HepG2 (cell line): ENCODE results near the gene CNTN4. TPM values are rescaled to one million over a fixed set of nuclear protein-coding genes. Genes with fewer than 3 reads are reported as not detected.

Experiments used
- ATAC-seq: fragments of 200-7000 bp; cut with Tn5 transposase; 3 replicates; pipeline ENCODE4 v1.9.1; 2020; ENCODE audit warnings: mild to moderate bottlenecking, moderate library complexity
- BruUV-seq: library from RNA; stranded (reverse); fragments of 400-500 nt; replicated peaks from 2 replicates; lab custom pipeline; 2021; lab: Mats Ljungman, UMichigan
- CTCF ChIA-PET: fragments of 300-600 bp; formaldehyde crosslinking; extraction: SDS; loops from one replicate; lab custom pipeline; 2021; ENCODE audit warnings: low total read pairs, inconsistent platforms, low intra/inter-chr PET ratio; lab: Yijun Ruan, JAX
- POLR2A ChIA-PET: fragments of 350-600 bp; sonication (Branson Sonifier 250); formaldehyde crosslinking; loops from one replicate; lab custom pipeline; 2020; ENCODE audit warnings: antibody characterized with exemption, inconsistent platforms; lab: Yijun Ruan, JAX
- DNase-seq: peaks from one replicate; pipeline ENCODE4 v3.0.0-alpha.2; 2015; ENCODE audit warnings: low spot score
- FAIRE-seq: peaks from 3 replicates; lab custom pipeline; 2011; peaks lifted over from hg19 to GRCh38; lab: Jason Lieb, UNC
- H2AFZ ChIP-seq: one replicate; pipeline ENCODE4 v1.6.1; 2011; ENCODE audit warnings: low read length, inconsistent platforms
- H3K27ac ChIP-seq: fragments of 300-600 bp; 3 replicates; pipeline ENCODE4 v1.8.0; 2011; ENCODE audit warnings: mixed run types, mild to moderate bottlenecking, mixed read lengths, low read length, inconsistent platforms; ENCODE audit not compliant: insufficient read depth; ENCODE audit errors: extremely low read length
- H3K27me3 ChIP-seq, 2 experiments: fragments of 200-600 bp in 1 of 2; 2 replicates in 1 of 2; 3 replicates in 1 of 2; pipeline versions ENCODE4 v1.6.0 to v1.8.0; 2011; ENCODE audit warnings: low read length in 2 of 2, mild to moderate bottlenecking in 2 of 2, moderate library complexity in 2 of 2, inconsistent platforms in 1 of 2; ENCODE audit not compliant: insufficient read depth in 2 of 2, control insufficient read depth in 1 of 2
- H3K36me3 ChIP-seq, 2 experiments: fragments of 200-600 bp in 1 of 2; replicated peaks in 1 of 2; 2 replicates in 1 of 2; 3 replicates in 1 of 2; pipeline versions ENCODE4 v1.5.1 to v1.8.0; 2011; ENCODE audit warnings: low read length in 2 of 2, inconsistent platforms in 1 of 2; ENCODE audit not compliant: insufficient read depth in 2 of 2, control insufficient read depth in 1 of 2
- H3K4me1 ChIP-seq: 2 replicates; pipeline ENCODE4 v1.5.1; 2012; ENCODE audit warnings: low read length, inconsistent platforms; ENCODE audit not compliant: insufficient read depth
- H3K4me2 ChIP-seq: 2 replicates; pipeline ENCODE4 v1.6.0; 2011; ENCODE audit warnings: low read depth, low read length, inconsistent platforms
- H3K4me3 ChIP-seq, 3 experiments: fragments of 200-600 bp in 1 of 3; sonication (generic), shearing (Covaris generic) in 1 of 3; replicated peaks in 1 of 3; 2 replicates each; pipeline ENCODE4 v1.5.1; 2011 to 2016; ENCODE audit warnings: low read length in 3 of 3, inconsistent platforms in 2 of 3, low read depth in 2 of 3, mild to moderate bottlenecking in 2 of 3, control low read depth in 1 of 3, mixed read lengths in 1 of 3; ENCODE audit not compliant: insufficient read depth in 1 of 3
- H3K79me2 ChIP-seq: one replicate; pipeline ENCODE4 v1.6.1; 2011; ENCODE audit warnings: low read length, inconsistent platforms; ENCODE audit not compliant: insufficient read depth
- H3K9ac ChIP-seq: 2 replicates; pipeline ENCODE4 v1.6.0; 2011; ENCODE audit warnings: mild to moderate bottlenecking, low read depth, low read length, inconsistent platforms; ENCODE audit not compliant: insufficient read depth
- H3K9me3 ChIP-seq: 2 replicates; pipeline ENCODE4 v1.5.1; 2012; ENCODE audit warnings: mild to moderate bottlenecking, low read length
- H4K20me1 ChIP-seq: 2 replicates; pipeline ENCODE4 v1.6.0; 2011; ENCODE audit warnings: inconsistent platforms, mild to moderate bottlenecking, low read length, moderate library complexity; ENCODE audit not compliant: insufficient read depth
- CENPT ChIP-seq: sonication (generic); formaldehyde crosslinking; IDR thresholded peaks from 2 replicates; pipeline ENCODE4 v1.8.0; 2022; ENCODE audit warnings: low read depth, mild to moderate bottlenecking, moderate library complexity, missing genetic modification reagents
- FOXO1 ChIP-seq: sonication (generic); formaldehyde crosslinking; IDR thresholded peaks from 2 replicates; pipeline ENCODE4 v1.4.0; 2020; ENCODE audit warnings: missing genetic modification reagents
- HCFC1 ChIP-seq: fragments of 150-350 bp; IDR thresholded peaks from 2 replicates; pipeline ENCODE4 v1.6.1; 2014; ENCODE audit warnings: low read depth, low read length
- MIER2 ChIP-seq: IDR thresholded peaks from 2 replicates; pipeline ENCODE4 v1.6.1; 2016; ENCODE audit warnings: missing biosample characterization, missing genetic modification reagents
- NFRKB ChIP-seq: fragments of 450-650 bp; IDR thresholded peaks from 2 replicates; pipeline ENCODE4 v1.6.1; 2017
- RXRA ChIP-seq: sonication (generic); formaldehyde crosslinking; IDR thresholded peaks from 2 replicates; pipeline ENCODE4 v1.5.1; 2020; ENCODE audit warnings: missing genetic modification reagents
- ZIK1 ChIP-seq: sonication (generic); formaldehyde crosslinking; IDR thresholded peaks from 2 replicates; pipeline ENCODE4 v1.5.0; 2020; ENCODE audit warnings: mild to moderate bottlenecking, low read depth, missing genetic modification reagents, borderline replicate concordance
- ZNF10 ChIP-seq: sonication (generic); formaldehyde crosslinking; IDR thresholded peaks from 2 replicates; pipeline ENCODE4 v1.4.0; 2020; ENCODE audit warnings: mild to moderate bottlenecking, low read depth, missing genetic modification reagents, borderline replicate concordance
- ZNF143 ChIP-seq: sonication (generic); formaldehyde crosslinking; IDR thresholded peaks from 2 replicates; pipeline ENCODE4 v1.4.0; 2020; ENCODE audit warnings: missing genetic modification reagents
- ZNF160 ChIP-seq: sonication (generic); formaldehyde crosslinking; IDR thresholded peaks from 2 replicates; pipeline ENCODE4 v1.8.0; 2022; ENCODE audit warnings: mild to moderate bottlenecking, inconsistent platforms, missing genetic modification reagents
- ZNF17 ChIP-seq: sonication (generic); formaldehyde crosslinking; IDR thresholded peaks from 2 replicates; pipeline ENCODE4 v1.5.0; 2020; ENCODE audit warnings: mild to moderate bottlenecking, missing genetic modification reagents
- ZNF652 ChIP-seq: IDR thresholded peaks from 2 replicates; pipeline ENCODE4 v1.6.1; 2016; ENCODE audit warnings: low read depth, borderline replicate concordance
- ZNF724P ChIP-seq: sonication (generic); formaldehyde crosslinking; IDR thresholded peaks from 2 replicates; pipeline ENCODE4 v1.8.0; 2022; ENCODE audit warnings: missing genetic modification reagents, borderline replicate concordance
- ZNF737 ChIP-seq: sonication (generic); formaldehyde crosslinking; IDR thresholded peaks from 2 replicates; pipeline ENCODE4 v1.5.0; 2020; ENCODE audit warnings: missing genetic modification reagents, mild to moderate bottlenecking, borderline replicate concordance
- ZNF766 ChIP-seq: sonication (generic); formaldehyde crosslinking; IDR thresholded peaks from 2 replicates; pipeline ENCODE4 v1.5.0; 2020; ENCODE audit warnings: missing genetic modification reagents, borderline replicate concordance
- WGBS: methylation state at CpG from one replicate; pipeline ENCODE4 v1.1.6; 2017; ENCODE audit warnings: low lambda C conversion rate; 5-methylcytosine and 5-hydroxymethylcytosine counted together
- in situ Hi-C: cut with HindIII; loops from 2 replicates; pipeline ENCODE4 v1.10.0; 2017; ENCODE audit warnings: low pct_unique_long_range_greater_than_20kb; ENCODE audit not compliant: extremely low pct_ligation_motif_present
- intact Hi-C: fragments of 100-400 bp; cut with micrococcal nuclease; formaldehyde crosslinking; loops from one replicate; pipeline ENCODE4 v1.10.0; 2022; ENCODE audit not compliant: unreplicated experiment
- polyA plus RNA-seq, 8 experiments: library from polyadenylated mRNA; depleted of rRNA in 3 of 8; stranded (reverse) in 7 of 8; unstranded in 1 of 8; fragments of >200 nt; fragmentation: Illumina TruSeq in 4 of 8; extraction: Trizol in 4 of 8; gene quantifications; 2 replicates each; pipeline versions ENCODE4 v1.2.1 to v1.2.3, GENCODE V29; 2011 to 2016; ENCODE audit warnings: low read depth in 4 of 8, missing spikeins in 1 of 8, mixed read lengths in 1 of 8; ENCODE audit not compliant: insufficient read depth in 1 of 8
- total RNA-seq, 5 experiments: library from RNA; depleted of rRNA; stranded (reverse); fragments of >200 nt; fragmentation: Illumina TruSeq; extraction: Trizol; gene quantifications; 2 replicates each; pipeline ENCODE4 v1.2.3, GENCODE V29; 2016; ENCODE audit warnings: low read depth in 1 of 5
- TF ChIP-seq, protein P1 (sequence below): sonication (generic); formaldehyde crosslinking; IDR thresholded peaks from 2 replicates; pipeline ENCODE4 v1.4.0; 2020; ENCODE audit warnings: missing genetic modification reagents

Gene CNTN4
- total and polyA plus RNA-seq, 2 of the 13 experiments (the other 11 are each of a cell fraction or from before 2014, with no cell fraction given) = 0.01 to 0.13 TPM

DNA sequence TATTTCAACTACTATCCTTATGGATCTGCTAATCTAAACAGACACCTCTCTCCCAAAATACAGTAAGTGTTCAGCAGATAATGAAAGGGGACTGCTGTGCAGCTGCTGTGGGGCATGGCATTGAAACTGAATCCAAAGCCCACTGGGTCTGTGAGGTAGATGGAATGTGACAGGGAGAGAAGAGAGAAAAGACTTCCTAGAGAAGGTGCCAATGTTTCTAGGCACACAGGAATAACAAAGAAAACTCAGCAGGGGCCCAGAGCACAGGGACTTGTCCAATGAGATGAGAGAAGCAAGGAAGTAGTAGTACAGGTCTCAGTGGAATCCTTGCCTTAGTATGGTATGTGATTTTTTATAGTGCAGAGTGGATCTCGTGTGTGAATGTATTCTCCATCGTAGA, 553.7 kb downstream of the CNTN4 start:
- intact Hi-C loops = no loop called here
- H3K79me2 ChIP-seq = no peaks in the 10 kb centered on the region
- WGBS = 3% methylated on average over 2 of the region's 2 CpGs
- H4K20me1 ChIP-seq = no peaks in the 10 kb centered on the region
- no peak for TF ChIP-seq ZNF160 (CRISPR knock-in tag)
- TF ChIP-seq, protein P1, sequence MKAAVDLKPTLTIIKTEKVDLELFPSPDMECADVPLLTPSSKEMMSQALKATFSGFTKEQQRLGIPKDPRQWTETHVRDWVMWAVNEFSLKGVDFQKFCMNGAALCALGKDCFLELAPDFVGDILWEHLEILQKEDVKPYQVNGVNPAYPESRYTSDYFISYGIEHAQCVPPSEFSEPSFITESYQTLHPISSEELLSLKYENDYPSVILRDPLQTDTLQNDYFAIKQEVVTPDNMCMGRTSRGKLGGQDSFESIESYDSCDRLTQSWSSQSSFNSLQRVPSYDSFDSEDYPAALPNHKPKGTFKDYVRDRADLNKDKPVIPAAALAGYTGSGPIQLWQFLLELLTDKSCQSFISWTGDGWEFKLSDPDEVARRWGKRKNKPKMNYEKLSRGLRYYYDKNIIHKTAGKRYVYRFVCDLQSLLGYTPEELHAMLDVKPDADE (CRISPR knock-in tag) = no peak
- no peak for TF ChIP-seq ZNF17 (CRISPR knock-in tag)
- no peak for TF ChIP-seq CENPT
- TF ChIP-seq ZIK1 = no peak
- TF ChIP-seq ZNF652 (CRISPR knock-in tag) = no peak
- no peak for TF ChIP-seq ZNF10 (CRISPR knock-in tag)
- peaks cover 7% of the 10 kb centered on the region; the same call in 1 of the 2 replicates for H3K9me3 ChIP-seq
- FAIRE-seq = no peak
- no peak overlapping the region for H2AFZ ChIP-seq
- no peaks in the 10 kb centered on the region for H3K36me3 ChIP-seq
- no peak for DNase-seq
- no peaks in the 10 kb centered on the region for H3K27me3 ChIP-seq
- no peak overlapping the region for H3K4me3 ChIP-seq
- H3K4me2 ChIP-seq = no peak overlapping the region
- POLR2A ChIA-PET = no interaction called here
- no peaks in the 10 kb centered on the region for H3K4me1 ChIP-seq
- in situ Hi-C loops = no loop called here
- CTCF ChIA-PET = no interaction called here
- no peak overlapping the region for H3K9ac ChIP-seq
- no TSS peak for BruUV-seq
- H3K27ac ChIP-seq = no peak overlapping the region
- no peak for ATAC-seq

DNA sequence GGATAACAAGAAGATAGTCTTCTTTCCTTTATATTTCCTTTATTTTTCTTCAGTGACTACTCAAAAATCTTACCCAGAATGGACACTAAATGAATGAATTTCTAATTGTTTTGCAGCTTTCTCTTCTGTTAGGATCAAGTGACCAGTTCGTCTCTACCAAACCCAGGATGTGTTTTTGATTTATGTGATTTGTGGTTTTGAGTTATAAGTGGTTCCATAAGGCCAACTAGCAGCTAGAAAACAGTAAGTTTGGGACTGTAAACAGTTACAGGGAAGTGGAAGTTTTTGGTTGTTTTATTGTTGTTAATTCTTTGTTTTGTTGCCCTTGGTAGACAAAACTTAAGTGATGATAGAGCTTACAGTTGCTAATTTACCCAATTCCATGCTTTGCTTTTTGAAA, 555.0 kb downstream of the CNTN4 start:
- H2AFZ ChIP-seq = no peak overlapping the region
- H3K9me3 ChIP-seq = peaks cover 7% of the 10 kb centered on the region; the same call in 1 of the 2 replicates
- H3K27me3 ChIP-seq = no peaks in the 10 kb centered on the region
- no peak overlapping the region for H3K4me3 ChIP-seq
- H3K4me1 ChIP-seq = no peaks in the 10 kb centered on the region
- H3K4me2 ChIP-seq = no peak overlapping the region
- H4K20me1 ChIP-seq = no peaks in the 10 kb centered on the region
- TF ChIP-seq ZNF143 (CRISPR knock-in tag) (no peak), NFRKB (no peak), ZNF766 (no peak), MIER2 (CRISPR knock-in tag) (no peak), RXRA (CRISPR knock-in tag) (no peak), ZNF737 (CRISPR knock-in tag) (no peak), FOXO1 (CRISPR knock-in tag) (no peak), HCFC1 (no peak), ZNF724P (CRISPR knock-in tag) (no peak)
- intact Hi-C loops (no loop called here), in situ Hi-C loops (no loop called here)
- H3K79me2 ChIP-seq = no peaks in the 10 kb centered on the region
- DNase-seq (no peak), ATAC-seq (no peak), FAIRE-seq (no peak)
- H3K9ac ChIP-seq = no peak overlapping the region
- BruUV-seq = no TSS peak
- ChIA-PET CTCF (no interaction called here), POLR2A (no interaction called here)
- H3K27ac ChIP-seq = no peak overlapping the region
- H3K36me3 ChIP-seq = no peaks in the 10 kb centered on the region
- WGBS = 0% methylated on average over 1 of the region's 1 CpG
